ENCODE data around the gene VARS2. TPM values are rescaled to one million over a fixed set of nuclear protein-coding genes. Genes with fewer than 3 reads are reported as not detected.

VARS2 gene
- total and polyA plus RNA-seq, 2 donors (not counting 3 experiments of a cell fraction or from before 2014, with no cell fraction given): 17.8 to 34.3 TPM

- H3K79me2 ChIP-seq (ENCODE audit: control insufficient read depth, insufficient read depth, low read length): no peaks in the 10 kb centered on the region
- H3K4me1 ChIP-seq (ENCODE audit: control insufficient read depth, extremely low read depth, insufficient read depth, low read length): peaks cover 5% of the 10 kb centered on the region
- H3K4me3 ChIP-seq (replicated peaks in 1 of 3; ENCODE audit: insufficient read depth in 1 of 3, low read depth in 1 of 3, low read length in 3 of 3): no peak overlapping the region
- intact Hi-C loops (cut with micrococcal nuclease) (no loop called here), dilution Hi-C loops (cut with MboI; ENCODE audit: extremely low pct_ligation_motif_present, low sequenced_read_pairs) (no loop called here)
- no peaks in the 10 kb centered on the region for H3K9me3 ChIP-seq (replicated peaks; ENCODE audit: control insufficient read depth, insufficient read depth, low read length)
- FAIRE-seq: no peak
- no peak for DNase-seq (ENCODE audit: low read depth, low spot score)
- no peak overlapping the region for H2AFZ ChIP-seq (ENCODE audit: low read depth, low read length)
- H3K27me3 ChIP-seq (ENCODE audit: control insufficient read depth in 2 of 2, insufficient read depth in 2 of 2, low read length in 2 of 2): peaks cover 41 to 43% of the 10 kb centered on the region in 2 experiments
- H4K20me1 ChIP-seq (replicated peaks; ENCODE audit: control insufficient read depth, extremely low read depth, insufficient read depth, low read length): no peaks in the 10 kb centered on the region
- no peak overlapping the region for H3K9ac ChIP-seq (replicated peaks; ENCODE audit: extremely low read depth, insufficient read depth, low read length)
- ChIA-PET CTCF (no interaction called here), POLR2A (no interaction called here)
- H3K4me2 ChIP-seq (ENCODE audit: insufficient read depth, low read length): no peak overlapping the region
- no peaks in the 10 kb centered on the region for H3K36me3 ChIP-seq (ENCODE audit: control insufficient read depth in 2 of 2, extremely low read depth in 1 of 2, insufficient read depth in 2 of 2, low read length in 2 of 2)
- BruUV-seq (replicated peaks): no TSS peak
- no peak for TF ChIP-seq POLR2A (IDR thresholded peaks at IDR 0.05; ENCODE audit: low read depth, low read length)
- TF ChIP-seq MYC (IDR thresholded peaks at IDR 0.05; ENCODE audit: low read depth, low read length): no peak
- TF ChIP-seq JUN (IDR thresholded peaks at IDR 0.05; ENCODE audit: borderline replicate concordance, insufficient read depth, insufficient read length, low read depth): no peak
- no peak for TF ChIP-seq GATA2 (IDR thresholded peaks at IDR 0.05; ENCODE audit: insufficient read depth, insufficient read length, low read depth, low read length)
- TF ChIP-seq MAX (IDR thresholded peaks at IDR 0.05; ENCODE audit: insufficient read depth, insufficient read length): no peak
- no peak for TF ChIP-seq POLR2AphosphoS5 (IDR thresholded peaks at IDR 0.05; ENCODE audit: insufficient read depth, low read depth, low read length)
- no peak for TF ChIP-seq CTCF (IDR thresholded peaks at IDR 0.05; ENCODE audit: extremely low read depth in 1 of 2, insufficient read depth in 1 of 2, low read depth in 1 of 2, low read length in 2 of 2)
- TF ChIP-seq EZH2 (IDR thresholded peaks at IDR 0.05; ENCODE audit: borderline replicate concordance, low read depth, low read length, severe bottlenecking): no peak
- TF ChIP-seq FOS (IDR thresholded peaks at IDR 0.05; ENCODE audit: borderline replicate concordance, insufficient read depth, low read length): no peak
- H3K27ac ChIP-seq (ENCODE audit: insufficient read depth, low read depth, low read length): no peak overlapping the region
- no peaks in the 10 kb centered on the region for H3K9me1 ChIP-seq (replicated peaks; ENCODE audit: control insufficient read depth, extremely low read depth, insufficient read depth, low read length)
Observed at GRCh38 chr6:30951907-30952469, 38.0 kb downstream of the VARS2 start.
